WTC11 (cell line): ENCODE measurements around the gene CCBE1. TPM values are rescaled to one million over a fixed set of nuclear protein-coding genes. Genes with fewer than 3 reads are reported as not detected.

Experiments
- ATAC-seq: fragments of 200-7000 bp; cut with Tn5 transposase; 2 replicates; pipeline ENCODE4 v1.10.0; 2021; ENCODE audit warnings: mild to moderate bottlenecking, moderate library complexity
- CTCF ChIA-PET: fragments of 300-600 bp; sonication (Branson Sonifier 250); formaldehyde crosslinking; loops from one replicate; lab custom pipeline; 2021; ENCODE audit warnings: antibody characterized with exemption; lab: Charles Lee
- POLR2A ChIA-PET: fragments of 350-600 bp; sonication (Branson Sonifier 250); formaldehyde crosslinking; loops from one replicate; lab custom pipeline; 2021; ENCODE audit warnings: antibody characterized with exemption; lab: Charles Lee
- DNase-seq: peaks from one replicate; pipeline ENCODE4 v3.0.0; 2021; ENCODE audit warnings: low spot score
- H3K27ac Mint-ChIP-seq: 2 replicates; pipeline ENCODE4 v1.8.0; 2021; ENCODE audit warnings: mixed read lengths
- H3K27me3 Mint-ChIP-seq: 2 replicates; pipeline ENCODE4 v1.8.0; 2021; ENCODE audit warnings: low read depth, mild to moderate bottlenecking, moderate library complexity, mixed read lengths
- H3K36me3 Mint-ChIP-seq: 2 replicates; pipeline ENCODE4 v1.8.0; 2021; ENCODE audit warnings: mixed read lengths
- H3K4me1 Mint-ChIP-seq: 2 replicates; pipeline ENCODE4 v1.8.0; 2022; ENCODE audit warnings: mixed read lengths
- H3K4me3 Mint-ChIP-seq: 2 replicates; pipeline ENCODE4 v1.8.0; 2021; ENCODE audit warnings: mild to moderate bottlenecking, moderate library complexity, mixed read lengths
- H3K9me3 Mint-ChIP-seq: 2 replicates; pipeline ENCODE4 v1.8.0; 2021; ENCODE audit warnings: mixed read lengths
- CBFB ChIP-seq: sonication (generic); formaldehyde crosslinking; IDR thresholded peaks from 2 replicates; pipeline ENCODE4 v1.8.1; 2022; ENCODE audit warnings: mild to moderate bottlenecking, low read depth, missing genetic modification reagents
- ESRRA ChIP-seq: sonication (generic); formaldehyde crosslinking; IDR thresholded peaks from 2 replicates; pipeline ENCODE4 v1.8.1; 2022; ENCODE audit warnings: mild to moderate bottlenecking, missing genetic modification reagents, borderline replicate concordance
- FOXJ3 ChIP-seq: sonication (generic); formaldehyde crosslinking; IDR thresholded peaks from 2 replicates; pipeline ENCODE4 v1.9.0; 2021; ENCODE audit warnings: missing genetic modification reagents, mild to moderate bottlenecking, borderline replicate concordance
- GABPB1 ChIP-seq: sonication (generic); formaldehyde crosslinking; IDR thresholded peaks from 2 replicates; pipeline ENCODE4 v1.8.1; 2023; ENCODE audit warnings: mild to moderate bottlenecking, missing genetic modification reagents
- HMGA2 ChIP-seq: fragments of 250-450 bp; sonication (Bioruptor Pico); IDR thresholded peaks from 2 replicates; pipeline ENCODE4 v1.4.0; 2021; ENCODE audit warnings: mild to moderate bottlenecking, moderate library complexity
- KAT7 ChIP-seq: sonication (generic); formaldehyde crosslinking; IDR thresholded peaks from 2 replicates; pipeline ENCODE4 v1.8.1; 2023; ENCODE audit warnings: missing genetic modification reagents, mild to moderate bottlenecking, borderline replicate concordance
- NFYB ChIP-seq: sonication (generic); formaldehyde crosslinking; conservative IDR thresholded peaks from 2 replicates; pipeline ENCODE4 v1.8.0; 2022; ENCODE audit warnings: low read depth, missing genetic modification reagents
- NR2C2 ChIP-seq: sonication (generic); formaldehyde crosslinking; IDR thresholded peaks from 2 replicates; pipeline ENCODE4 v1.8.0; 2022; ENCODE audit warnings: mild to moderate bottlenecking, missing genetic modification reagents
- NR3C1 ChIP-seq: sonication (generic); formaldehyde crosslinking; conservative IDR thresholded peaks from 2 replicates; pipeline ENCODE4 v1.8.1; 2023; ENCODE audit warnings: low read depth, mild to moderate bottlenecking, missing genetic modification reagents
- RELA ChIP-seq: sonication (generic); formaldehyde crosslinking; IDR thresholded peaks from 2 replicates; pipeline ENCODE4 v1.8.1; 2022; ENCODE audit warnings: missing genetic modification reagents, mild to moderate bottlenecking, borderline replicate concordance
- RORB ChIP-seq: fragments of 250-450 bp; sonication (Bioruptor Pico); IDR thresholded peaks from 2 replicates; pipeline ENCODE4 v1.9.0; 2021; ENCODE audit warnings: mild to moderate bottlenecking
- ZBTB21 ChIP-seq: sonication (generic); formaldehyde crosslinking; IDR thresholded peaks from 2 replicates; pipeline ENCODE4 v1.8.1; 2023; ENCODE audit warnings: mild to moderate bottlenecking, missing genetic modification reagents, borderline replicate concordance
- ZNF263 ChIP-seq: sonication (generic); formaldehyde crosslinking; IDR thresholded peaks from 2 replicates; pipeline ENCODE4 v1.8.1; 2022; ENCODE audit warnings: low read depth, mild to moderate bottlenecking, moderate library complexity, missing genetic modification reagents
- total RNA-seq: library from RNA; stranded (reverse); gene quantifications from 3 replicates; pipeline ENCODE4 v1.2.3, GENCODE V29; 2021
- TF ChIP-seq, protein P1 (sequence below): sonication (generic); formaldehyde crosslinking; IDR thresholded peaks from 2 replicates; pipeline ENCODE4 v1.8.0; 2022; ENCODE audit warnings: mild to moderate bottlenecking, missing genetic modification reagents
- TF ChIP-seq, protein P2 (sequence below): fragments of 250-450 bp; sonication (Bioruptor Pico); IDR thresholded peaks from 2 replicates; pipeline ENCODE4 v1.9.0; 2021; ENCODE audit warnings: mild to moderate bottlenecking
- TF ChIP-seq, protein P3 (sequence below): sonication (generic); formaldehyde crosslinking; IDR thresholded peaks from 2 replicates; pipeline ENCODE4 v1.8.1; 2022; ENCODE audit warnings: mild to moderate bottlenecking, moderate library complexity, missing genetic modification reagents
- TF ChIP-seq, protein P4 (sequence below): fragments of 250-450 bp; sonication (Bioruptor Pico); IDR thresholded peaks from 2 replicates; pipeline ENCODE4 v1.9.0; 2021; ENCODE audit warnings: mild to moderate bottlenecking, borderline replicate concordance
- TF ChIP-seq, protein P5 (sequence below): sonication (generic); formaldehyde crosslinking; conservative IDR thresholded peaks from 2 replicates; pipeline ENCODE4 v1.8.1; 2023; ENCODE audit warnings: mild to moderate bottlenecking, low read depth, missing genetic modification reagents, moderate library complexity
- TF ChIP-seq, protein P6 (sequence below): sonication (generic); formaldehyde crosslinking; IDR thresholded peaks from 2 replicates; pipeline ENCODE4 v1.8.1; 2023; ENCODE audit warnings: mild to moderate bottlenecking, moderate library complexity, missing genetic modification reagents
- TF ChIP-seq, protein P7 (sequence below): sonication (generic); formaldehyde crosslinking; IDR thresholded peaks from 2 replicates; pipeline ENCODE4 v1.8.0; 2022; ENCODE audit warnings: mild to moderate bottlenecking, missing genetic modification reagents

Gene CCBE1
- total RNA-seq, 1 experiment from 2014 or later: 9.7 TPM

DNA sequence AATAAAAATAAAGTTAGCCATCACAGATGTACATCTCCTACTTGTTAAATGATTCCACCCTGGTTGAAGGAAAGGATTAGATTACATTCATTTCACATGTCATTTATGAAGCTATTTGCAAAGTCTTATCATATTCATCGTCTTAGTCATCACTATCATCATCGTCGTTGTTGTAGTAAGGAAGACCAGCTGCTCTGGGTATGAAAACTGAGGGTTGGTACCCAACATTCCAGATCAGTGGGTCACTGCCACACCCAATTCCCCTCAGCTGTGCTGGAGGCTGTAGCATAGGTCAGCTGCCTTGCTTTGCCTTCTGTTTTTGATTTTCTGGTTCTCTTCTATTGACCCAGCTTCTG, 20.9 kb upstream of the CCBE1 start (continued):
- TF ChIP-seq, protein P1, sequence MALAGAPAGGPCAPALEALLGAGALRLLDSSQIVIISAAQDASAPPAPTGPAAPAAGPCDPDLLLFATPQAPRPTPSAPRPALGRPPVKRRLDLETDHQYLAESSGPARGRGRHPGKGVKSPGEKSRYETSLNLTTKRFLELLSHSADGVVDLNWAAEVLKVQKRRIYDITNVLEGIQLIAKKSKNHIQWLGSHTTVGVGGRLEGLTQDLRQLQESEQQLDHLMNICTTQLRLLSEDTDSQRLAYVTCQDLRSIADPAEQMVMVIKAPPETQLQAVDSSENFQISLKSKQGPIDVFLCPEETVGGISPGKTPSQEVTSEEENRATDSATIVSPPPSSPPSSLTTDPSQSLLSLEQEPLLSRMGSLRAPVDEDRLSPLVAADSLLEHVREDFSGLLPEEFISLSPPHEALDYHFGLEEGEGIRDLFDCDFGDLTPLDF (CRISPR knock-in tag): no peak
- TF ChIP-seq, protein P2, sequence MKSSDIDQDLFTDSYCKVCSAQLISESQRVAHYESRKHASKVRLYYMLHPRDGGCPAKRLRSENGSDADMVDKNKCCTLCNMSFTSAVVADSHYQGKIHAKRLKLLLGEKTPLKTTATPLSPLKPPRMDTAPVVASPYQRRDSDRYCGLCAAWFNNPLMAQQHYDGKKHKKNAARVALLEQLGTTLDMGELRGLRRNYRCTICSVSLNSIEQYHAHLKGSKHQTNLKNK: no peak
- TF ChIP-seq KAT7: no peak
- TF ChIP-seq NR2C2: no peak

DNA sequence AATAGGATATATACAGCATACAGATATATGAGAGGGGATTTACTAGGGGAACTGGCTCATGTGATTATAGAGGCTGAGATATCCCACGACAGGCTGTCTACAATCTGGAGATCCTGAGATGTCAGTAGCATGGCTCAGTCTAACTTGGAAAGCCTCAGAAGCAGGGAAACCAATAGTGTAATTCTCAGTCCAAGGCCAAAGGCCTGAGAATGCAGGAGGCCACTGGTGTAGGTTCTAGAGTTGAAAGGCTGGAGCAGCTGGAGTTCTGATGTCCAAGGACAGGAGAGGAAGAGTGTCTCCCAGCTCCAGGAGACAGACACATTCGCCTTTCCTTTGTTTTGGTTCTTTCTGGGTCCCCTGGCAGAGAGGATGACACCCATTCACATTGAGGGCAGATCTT, 20.1 kb upstream of the CCBE1 start:
- Mint-ChIP-seq H3K4me1 (peaks cover 9% of the 10 kb centered on the region), H3K36me3 (no peaks in the 10 kb centered on the region), H3K27ac (no peak overlapping the region), H3K9me3 (peaks cover 9% of the 10 kb centered on the region), H3K4me3 (no peak overlapping the region), H3K27me3 (peaks cover 2% of the 10 kb centered on the region; the same call in 1 of the 2 replicates)
- ATAC-seq (no peak), DNase-seq (no peak)
- TF ChIP-seq, protein P3, sequence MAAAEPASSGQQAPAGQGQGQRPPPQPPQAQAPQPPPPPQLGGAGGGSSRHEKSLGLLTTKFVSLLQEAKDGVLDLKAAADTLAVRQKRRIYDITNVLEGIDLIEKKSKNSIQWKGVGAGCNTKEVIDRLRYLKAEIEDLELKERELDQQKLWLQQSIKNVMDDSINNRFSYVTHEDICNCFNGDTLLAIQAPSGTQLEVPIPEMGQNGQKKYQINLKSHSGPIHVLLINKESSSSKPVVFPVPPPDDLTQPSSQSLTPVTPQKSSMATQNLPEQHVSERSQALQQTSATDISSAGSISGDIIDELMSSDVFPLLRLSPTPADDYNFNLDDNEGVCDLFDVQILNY (CRISPR knock-in tag): no peak
- no peak for TF ChIP-seq ZNF263 (CRISPR knock-in tag)
- TF ChIP-seq ESRRA (CRISPR knock-in tag): no peak
- TF ChIP-seq NFYB (CRISPR knock-in tag): no peak
- POLR2A ChIA-PET: no interaction called here
- CTCF ChIA-PET: interaction anchor here (6.9 kb wide), 1 partner anchor 20 kb away, joined by 55 read pairs; the partner anchor contains the start of gene CCBE1

DNA sequence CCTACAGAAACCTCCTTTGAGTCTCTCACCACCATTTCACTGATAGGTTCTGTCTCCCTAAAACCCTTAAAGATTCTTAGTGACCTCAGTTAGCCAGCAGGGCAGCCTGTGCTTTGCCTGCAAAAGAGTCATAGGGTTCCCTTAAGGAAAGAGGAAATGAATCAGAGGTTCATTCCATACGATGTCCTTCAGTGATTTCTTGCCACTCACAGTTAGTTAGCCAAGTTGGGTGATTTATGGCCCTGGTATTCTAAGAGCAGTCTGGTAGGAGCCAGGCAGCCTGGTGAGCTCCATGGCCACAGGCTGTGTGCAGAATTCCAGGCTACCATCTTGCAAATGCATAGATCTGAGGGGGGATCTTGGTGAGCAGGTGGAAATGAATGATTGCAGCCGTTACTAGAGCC, 18.7 kb upstream of the CCBE1 start:
- Mint-ChIP-seq H3K27me3 (no peaks in the 10 kb centered on the region), H3K9me3 (peaks cover 4% of the 10 kb centered on the region; the same call in 1 of the 2 replicates), H3K4me1 (peaks cover 9% of the 10 kb centered on the region), H3K36me3 (no peaks in the 10 kb centered on the region), H3K27ac (no peak overlapping the region), H3K4me3 (no peak overlapping the region)
- DNase-seq (no peak), ATAC-seq (no peak)
- POLR2A ChIA-PET: no interaction called here
- CTCF ChIA-PET: interaction anchor here (0.7 to 6.9 kb wide), 2 partner anchors 19 to 108 kb away, joined by 3 to 55 read pairs; partner anchors contain the start of gene CCBE1
- no peak for TF ChIP-seq ZNF263 (CRISPR knock-in tag)
- no peak for TF ChIP-seq HMGA2 (CRISPR knock-in tag)
- TF ChIP-seq GABPB1 (CRISPR knock-in tag): no peak
- TF ChIP-seq, protein P4, sequence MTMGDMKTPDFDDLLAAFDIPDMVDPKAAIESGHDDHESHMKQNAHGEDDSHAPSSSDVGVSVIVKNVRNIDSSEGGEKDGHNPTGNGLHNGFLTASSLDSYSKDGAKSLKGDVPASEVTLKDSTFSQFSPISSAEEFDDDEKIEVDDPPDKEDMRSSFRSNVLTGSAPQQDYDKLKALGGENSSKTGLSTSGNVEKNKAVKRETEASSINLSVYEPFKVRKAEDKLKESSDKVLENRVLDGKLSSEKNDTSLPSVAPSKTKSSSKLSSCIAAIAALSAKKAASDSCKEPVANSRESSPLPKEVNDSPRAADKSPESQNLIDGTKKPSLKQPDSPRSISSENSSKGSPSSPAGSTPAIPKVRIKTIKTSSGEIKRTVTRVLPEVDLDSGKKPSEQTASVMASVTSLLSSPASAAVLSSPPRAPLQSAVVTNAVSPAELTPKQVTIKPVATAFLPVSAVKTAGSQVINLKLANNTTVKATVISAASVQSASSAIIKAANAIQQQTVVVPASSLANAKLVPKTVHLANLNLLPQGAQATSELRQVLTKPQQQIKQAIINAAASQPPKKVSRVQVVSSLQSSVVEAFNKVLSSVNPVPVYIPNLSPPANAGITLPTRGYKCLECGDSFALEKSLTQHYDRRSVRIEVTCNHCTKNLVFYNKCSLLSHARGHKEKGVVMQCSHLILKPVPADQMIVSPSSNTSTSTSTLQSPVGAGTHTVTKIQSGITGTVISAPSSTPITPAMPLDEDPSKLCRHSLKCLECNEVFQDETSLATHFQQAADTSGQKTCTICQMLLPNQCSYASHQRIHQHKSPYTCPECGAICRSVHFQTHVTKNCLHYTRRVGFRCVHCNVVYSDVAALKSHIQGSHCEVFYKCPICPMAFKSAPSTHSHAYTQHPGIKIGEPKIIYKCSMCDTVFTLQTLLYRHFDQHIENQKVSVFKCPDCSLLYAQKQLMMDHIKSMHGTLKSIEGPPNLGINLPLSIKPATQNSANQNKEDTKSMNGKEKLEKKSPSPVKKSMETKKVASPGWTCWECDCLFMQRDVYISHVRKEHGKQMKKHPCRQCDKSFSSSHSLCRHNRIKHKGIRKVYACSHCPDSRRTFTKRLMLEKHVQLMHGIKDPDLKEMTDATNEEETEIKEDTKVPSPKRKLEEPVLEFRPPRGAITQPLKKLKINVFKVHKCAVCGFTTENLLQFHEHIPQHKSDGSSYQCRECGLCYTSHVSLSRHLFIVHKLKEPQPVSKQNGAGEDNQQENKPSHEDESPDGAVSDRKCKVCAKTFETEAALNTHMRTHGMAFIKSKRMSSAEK (CRISPR knock-in tag): no peak
- TF ChIP-seq ZBTB21 (CRISPR knock-in tag): no peak
- no peak for TF ChIP-seq FOXJ3
- no peak for TF ChIP-seq RELA (CRISPR knock-in tag)
- TF ChIP-seq, protein P5, sequence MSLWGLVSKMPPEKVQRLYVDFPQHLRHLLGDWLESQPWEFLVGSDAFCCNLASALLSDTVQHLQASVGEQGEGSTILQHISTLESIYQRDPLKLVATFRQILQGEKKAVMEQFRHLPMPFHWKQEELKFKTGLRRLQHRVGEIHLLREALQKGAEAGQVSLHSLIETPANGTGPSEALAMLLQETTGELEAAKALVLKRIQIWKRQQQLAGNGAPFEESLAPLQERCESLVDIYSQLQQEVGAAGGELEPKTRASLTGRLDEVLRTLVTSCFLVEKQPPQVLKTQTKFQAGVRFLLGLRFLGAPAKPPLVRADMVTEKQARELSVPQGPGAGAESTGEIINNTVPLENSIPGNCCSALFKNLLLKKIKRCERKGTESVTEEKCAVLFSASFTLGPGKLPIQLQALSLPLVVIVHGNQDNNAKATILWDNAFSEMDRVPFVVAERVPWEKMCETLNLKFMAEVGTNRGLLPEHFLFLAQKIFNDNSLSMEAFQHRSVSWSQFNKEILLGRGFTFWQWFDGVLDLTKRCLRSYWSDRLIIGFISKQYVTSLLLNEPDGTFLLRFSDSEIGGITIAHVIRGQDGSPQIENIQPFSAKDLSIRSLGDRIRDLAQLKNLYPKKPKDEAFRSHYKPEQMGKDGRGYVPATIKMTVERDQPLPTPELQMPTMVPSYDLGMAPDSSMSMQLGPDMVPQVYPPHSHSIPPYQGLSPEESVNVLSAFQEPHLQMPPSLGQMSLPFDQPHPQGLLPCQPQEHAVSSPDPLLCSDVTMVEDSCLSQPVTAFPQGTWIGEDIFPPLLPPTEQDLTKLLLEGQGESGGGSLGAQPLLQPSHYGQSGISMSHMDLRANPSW (CRISPR knock-in tag): no peak
- TF ChIP-seq RORB (CRISPR knock-in tag): no peak
- TF ChIP-seq, protein P6, sequence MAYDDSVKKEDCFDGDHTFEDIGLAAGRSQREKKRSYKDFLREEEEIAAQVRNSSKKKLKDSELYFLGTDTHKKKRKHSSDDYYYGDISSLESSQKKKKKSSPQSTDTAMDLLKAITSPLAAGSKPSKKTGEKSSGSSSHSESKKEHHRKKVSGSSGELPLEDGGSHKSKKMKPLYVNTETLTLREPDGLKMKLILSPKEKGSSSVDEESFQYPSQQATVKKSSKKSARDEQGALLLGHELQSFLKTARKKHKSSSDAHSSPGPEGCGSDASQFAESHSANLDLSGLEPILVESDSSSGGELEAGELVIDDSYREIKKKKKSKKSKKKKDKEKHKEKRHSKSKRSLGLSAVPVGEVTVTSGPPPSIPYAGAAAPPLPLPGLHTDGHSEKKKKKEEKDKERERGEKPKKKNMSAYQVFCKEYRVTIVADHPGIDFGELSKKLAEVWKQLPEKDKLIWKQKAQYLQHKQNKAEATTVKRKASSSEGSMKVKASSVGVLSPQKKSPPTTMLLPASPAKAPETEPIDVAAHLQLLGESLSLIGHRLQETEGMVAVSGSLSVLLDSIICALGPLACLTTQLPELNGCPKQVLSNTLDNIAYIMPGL (CRISPR knock-in tag): no peak
- TF ChIP-seq, protein P7, sequence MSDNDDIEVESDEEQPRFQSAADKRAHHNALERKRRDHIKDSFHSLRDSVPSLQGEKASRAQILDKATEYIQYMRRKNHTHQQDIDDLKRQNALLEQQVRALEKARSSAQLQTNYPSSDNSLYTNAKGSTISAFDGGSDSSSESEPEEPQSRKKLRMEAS (CRISPR knock-in tag): no peak
- TF ChIP-seq, protein P2: no peak
- no peak for TF ChIP-seq CBFB (CRISPR knock-in tag)
- no peak for TF ChIP-seq NR3C1 (CRISPR knock-in tag)
